NCI-H748 (cell line): ENCODE results near the gene UBTD2.

Experiments
- DNase-seq: peaks from one replicate; lab custom pipeline; 2025; ENCODE audit not compliant: unreplicated experiment; lab: John Stamatoyannopoulos, UW

The UBTD2 gene

DNA sequence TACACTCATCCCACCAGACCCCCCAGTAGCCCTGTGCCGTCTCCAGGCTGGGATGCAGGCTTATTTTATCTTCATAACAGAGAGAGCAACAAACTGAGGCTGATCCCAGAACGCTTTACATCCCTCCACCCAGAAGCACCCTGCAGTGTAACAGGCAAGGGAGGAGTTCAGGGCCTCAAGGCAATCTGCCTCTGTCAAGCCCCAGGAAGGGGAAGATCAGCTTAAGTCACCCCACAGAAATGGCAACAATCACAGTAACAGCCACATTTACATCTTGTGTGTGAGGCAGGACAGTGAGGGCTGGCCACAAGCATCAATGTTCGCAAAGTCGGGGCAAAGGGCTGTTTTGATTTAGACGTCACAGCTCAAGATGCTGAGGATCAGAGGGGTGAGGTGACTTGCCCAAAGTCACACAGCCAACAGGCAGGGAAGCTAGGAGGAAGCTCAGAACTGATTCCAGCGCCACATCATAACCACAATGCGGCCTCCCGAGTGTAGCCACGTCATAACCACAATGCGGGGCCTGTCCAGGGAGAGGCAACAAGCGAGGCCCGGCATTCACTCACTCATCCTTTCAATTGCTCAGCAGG, 109.9 kb downstream of the UBTD2 start:
- DNase-seq, result no peak

DNA sequence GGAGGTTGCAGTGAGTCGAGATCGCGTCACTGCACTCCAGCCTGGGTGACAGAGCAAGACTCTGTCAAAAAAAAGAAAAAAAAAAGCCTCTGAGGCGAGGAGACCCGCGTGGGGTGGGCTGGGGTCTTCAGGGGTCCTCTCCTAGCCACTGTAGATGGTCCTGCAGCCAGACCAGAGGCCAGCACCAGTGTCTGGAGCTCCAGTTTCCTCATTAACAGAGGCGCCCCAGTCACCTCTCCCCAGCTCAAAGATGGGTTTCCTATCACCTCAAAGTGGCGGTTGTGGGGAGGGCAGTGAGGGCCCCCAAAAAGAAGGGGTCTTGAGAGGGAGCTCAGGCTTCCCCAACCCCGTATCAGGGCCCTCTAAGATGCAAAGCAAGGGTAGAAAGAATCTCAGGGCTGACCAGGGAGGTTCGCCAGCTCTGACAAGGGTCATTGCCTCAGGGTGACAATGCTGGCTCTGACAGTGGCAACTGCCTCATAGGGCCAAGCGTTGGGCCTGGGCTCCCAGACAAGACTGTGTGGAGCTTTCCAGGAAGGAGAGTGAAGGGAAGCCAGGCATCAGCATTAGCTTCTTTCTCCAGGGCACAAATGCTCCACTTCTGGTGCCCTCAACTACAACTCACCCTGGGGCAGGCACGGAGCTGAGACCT, 110.5 kb downstream of the UBTD2 start:
- DNase-seq, result no peak

DNA sequence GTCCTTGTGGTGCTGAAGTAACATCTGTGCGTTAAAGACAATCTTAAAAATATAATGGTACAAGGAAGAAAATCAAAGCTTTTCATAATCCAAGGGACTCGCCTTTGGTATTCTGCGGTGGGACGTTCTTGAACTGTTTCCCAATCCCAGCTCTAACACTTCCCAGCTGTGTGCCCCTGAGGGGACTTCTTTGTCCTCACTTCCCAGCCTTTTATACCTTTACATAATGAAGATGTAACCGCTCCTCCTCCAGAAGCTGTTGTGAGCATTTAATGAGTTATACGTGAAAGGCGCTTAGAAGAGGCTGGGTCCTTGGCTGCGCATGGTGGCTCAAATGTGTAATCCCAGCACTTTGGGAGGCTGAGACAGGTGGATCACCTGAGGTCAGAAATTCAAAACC, 112.4 kb downstream of the UBTD2 start:
- no peak for DNase-seq

- DNase-seq, result no peak
Observed at GRCh38 chr5:172170251-172170701, 113.3 kb downstream of the UBTD2 start.

- no peak for DNase-seq
Observed at GRCh38 chr5:172169216-172169615, 114.3 kb downstream of the UBTD2 start.

DNA sequence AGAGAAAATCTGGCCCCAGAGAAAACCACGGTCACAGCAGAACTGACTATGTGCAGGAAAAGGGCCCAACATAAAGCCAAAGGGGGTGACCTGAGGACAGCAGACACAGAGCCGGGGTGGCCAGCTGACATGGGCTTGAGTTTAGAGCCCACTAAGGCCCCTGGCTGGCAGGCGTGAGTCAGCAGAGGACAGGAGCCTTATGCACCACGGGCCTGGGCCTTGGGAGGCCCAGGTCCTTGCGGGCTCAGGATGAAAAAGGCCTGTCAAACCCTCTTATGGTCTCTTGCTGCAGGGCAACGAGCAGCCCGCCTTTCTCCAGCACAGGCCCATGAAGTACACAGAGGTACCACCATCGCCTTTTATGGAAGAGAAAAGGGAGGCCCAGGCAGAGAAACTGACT, 115.3 kb downstream of the UBTD2 start:
- no peak for DNase-seq

DNA sequence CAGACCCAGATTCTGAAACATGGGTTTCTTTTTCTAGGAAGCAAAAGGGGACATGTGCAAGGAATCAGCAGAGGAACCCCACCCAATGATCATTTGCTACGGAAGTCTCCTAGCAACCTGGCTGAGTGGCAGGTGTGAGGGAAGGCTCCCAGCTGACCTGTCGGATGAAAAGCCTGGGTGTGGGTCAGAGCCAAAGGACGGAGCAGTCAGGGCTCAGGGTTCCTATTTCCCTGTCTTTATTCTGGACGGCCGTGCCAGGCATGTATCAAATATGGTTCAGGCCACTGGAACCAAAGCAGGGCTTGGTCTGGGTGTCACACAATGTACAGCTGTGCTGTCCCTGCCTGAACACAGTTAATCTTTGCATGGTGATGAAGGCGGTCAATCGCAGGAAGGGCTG, 115.7 kb downstream of the UBTD2 start:
- DNase-seq, result peak; percentile 65

- DNase-seq, result no peak
Observed at GRCh38 chr5:172166030-172166826, 117.3 kb downstream of the UBTD2 start.

DNA sequence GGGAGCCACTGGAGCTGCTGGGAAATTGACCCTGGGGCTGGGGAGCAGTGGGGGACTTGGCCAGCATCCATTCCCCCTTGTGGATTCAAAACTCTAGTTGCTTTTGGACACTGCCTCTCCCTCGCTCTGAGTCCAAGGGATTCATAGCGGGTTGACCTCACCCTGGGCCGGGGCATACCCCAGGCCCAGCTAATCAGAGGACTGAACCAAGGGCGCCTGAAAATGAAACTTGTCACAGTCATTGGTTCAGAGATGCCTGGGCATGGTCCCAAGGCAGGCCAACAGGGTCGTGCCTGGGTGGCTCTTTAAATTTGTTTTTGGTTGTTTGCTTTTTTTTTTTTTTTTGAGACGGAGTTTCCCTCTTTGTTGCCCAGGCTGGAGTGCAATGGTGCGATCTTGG, 118.1 kb downstream of the UBTD2 start:
- no peak for DNase-seq

DNA sequence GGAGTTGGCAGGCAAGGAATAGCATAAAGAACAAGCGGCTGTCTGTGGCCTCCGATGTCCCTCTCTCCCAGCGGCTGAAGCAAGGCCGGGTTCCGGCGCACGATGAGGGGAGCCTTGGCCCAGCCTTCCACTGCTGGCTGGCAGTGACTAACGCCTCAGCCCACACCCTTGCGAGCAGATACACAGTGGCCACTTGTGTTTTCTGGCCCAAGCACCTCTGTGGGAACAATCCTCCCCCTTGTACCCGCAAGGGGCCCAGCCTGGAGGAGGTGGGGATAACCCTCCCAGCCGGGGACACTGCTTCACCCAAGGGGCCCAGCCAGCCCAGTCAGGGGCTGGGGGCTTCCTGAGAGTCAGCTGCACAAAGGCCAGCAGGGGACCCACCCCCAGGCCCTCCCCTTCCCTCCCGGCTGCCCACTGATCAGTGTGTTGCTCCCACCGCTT, 118.8 kb downstream of the UBTD2 start:
- no peak for DNase-seq

GRCh38 chr5:172163346-172163745, 120.2 kb downstream of the UBTD2 start:
- no peak for DNase-seq

DNA sequence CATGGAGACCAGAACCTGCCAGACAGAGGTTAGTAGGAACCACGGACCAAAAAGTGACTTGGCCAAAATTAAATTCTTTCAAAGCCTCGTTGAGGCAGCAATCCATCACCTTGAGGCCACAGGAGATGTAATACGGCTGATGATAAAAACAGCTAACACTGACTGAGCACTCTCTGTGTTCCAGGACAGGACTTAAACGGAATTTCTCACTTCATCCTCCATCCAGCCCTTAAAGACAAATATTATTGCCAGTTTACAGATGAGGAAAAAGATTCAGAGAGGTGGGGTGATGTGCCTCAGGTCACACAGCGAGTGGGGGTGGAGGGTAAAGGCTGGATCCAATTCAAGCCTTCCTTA, 120.6 kb downstream of the UBTD2 start:
- DNase-seq, result no peak

GRCh38 chr5:172162323-172162986, 121.1 kb downstream of the UBTD2 start:
- no peak for DNase-seq

GRCh38 chr5:172160506-172160905, 123.1 kb downstream of the UBTD2 start:
- DNase-seq, result no peak
